ENCODE data around the gene GNB1L. TPM values are rescaled to one million over a fixed set of nuclear protein-coding genes. Genes with fewer than 3 reads are reported as not detected.
A peak's percentile ranks its signal among the peaks of the same experiment; 100 is the strongest.

Gene GNB1L
- total and polyA plus RNA-seq, 9 of the 15 experiments (the other 6 are each of a cell fraction or from before 2014, with no cell fraction given): 0.56 to 50.5 (median 10.2) TPM

DNA sequence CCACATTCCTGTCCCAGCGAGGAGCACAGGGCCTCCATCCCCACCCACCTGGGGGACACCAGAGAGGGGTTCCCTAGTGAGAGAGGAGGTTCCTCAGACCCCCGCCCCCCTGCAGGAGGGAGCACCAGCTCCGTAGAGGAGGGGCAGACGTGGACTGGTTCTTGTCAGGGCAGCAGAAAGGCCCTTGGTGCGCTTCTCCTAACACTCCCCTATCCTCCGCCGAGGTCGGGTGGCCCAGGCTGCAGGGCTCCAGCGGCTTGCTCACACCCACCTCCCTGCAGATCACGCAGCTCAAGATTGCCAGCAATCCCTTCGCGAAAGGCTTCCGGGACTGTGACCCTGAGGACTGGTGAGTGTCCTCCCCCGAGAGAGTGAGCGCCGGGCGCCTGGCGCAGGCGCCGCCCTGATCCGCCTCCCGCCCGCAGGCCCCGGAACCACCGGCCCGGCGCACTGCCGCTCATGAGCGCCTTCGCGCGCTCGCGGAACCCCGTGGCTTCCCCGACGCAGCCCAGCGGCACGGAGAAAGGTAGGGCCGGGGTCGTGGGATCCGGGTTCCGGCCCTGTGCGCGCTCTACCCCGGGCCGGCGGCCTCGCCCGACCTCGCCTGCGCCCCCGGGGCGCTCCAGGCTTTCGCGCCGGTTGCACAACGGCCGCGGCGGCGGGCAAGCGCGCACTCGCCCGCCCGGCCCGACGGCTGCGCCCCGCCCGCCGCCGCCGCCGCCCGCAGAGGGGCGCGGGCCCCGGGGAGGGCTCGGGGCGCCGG, 89.0 kb downstream of the GNB1L start (continued):
- TF ChIP-seq, protein P1, sequence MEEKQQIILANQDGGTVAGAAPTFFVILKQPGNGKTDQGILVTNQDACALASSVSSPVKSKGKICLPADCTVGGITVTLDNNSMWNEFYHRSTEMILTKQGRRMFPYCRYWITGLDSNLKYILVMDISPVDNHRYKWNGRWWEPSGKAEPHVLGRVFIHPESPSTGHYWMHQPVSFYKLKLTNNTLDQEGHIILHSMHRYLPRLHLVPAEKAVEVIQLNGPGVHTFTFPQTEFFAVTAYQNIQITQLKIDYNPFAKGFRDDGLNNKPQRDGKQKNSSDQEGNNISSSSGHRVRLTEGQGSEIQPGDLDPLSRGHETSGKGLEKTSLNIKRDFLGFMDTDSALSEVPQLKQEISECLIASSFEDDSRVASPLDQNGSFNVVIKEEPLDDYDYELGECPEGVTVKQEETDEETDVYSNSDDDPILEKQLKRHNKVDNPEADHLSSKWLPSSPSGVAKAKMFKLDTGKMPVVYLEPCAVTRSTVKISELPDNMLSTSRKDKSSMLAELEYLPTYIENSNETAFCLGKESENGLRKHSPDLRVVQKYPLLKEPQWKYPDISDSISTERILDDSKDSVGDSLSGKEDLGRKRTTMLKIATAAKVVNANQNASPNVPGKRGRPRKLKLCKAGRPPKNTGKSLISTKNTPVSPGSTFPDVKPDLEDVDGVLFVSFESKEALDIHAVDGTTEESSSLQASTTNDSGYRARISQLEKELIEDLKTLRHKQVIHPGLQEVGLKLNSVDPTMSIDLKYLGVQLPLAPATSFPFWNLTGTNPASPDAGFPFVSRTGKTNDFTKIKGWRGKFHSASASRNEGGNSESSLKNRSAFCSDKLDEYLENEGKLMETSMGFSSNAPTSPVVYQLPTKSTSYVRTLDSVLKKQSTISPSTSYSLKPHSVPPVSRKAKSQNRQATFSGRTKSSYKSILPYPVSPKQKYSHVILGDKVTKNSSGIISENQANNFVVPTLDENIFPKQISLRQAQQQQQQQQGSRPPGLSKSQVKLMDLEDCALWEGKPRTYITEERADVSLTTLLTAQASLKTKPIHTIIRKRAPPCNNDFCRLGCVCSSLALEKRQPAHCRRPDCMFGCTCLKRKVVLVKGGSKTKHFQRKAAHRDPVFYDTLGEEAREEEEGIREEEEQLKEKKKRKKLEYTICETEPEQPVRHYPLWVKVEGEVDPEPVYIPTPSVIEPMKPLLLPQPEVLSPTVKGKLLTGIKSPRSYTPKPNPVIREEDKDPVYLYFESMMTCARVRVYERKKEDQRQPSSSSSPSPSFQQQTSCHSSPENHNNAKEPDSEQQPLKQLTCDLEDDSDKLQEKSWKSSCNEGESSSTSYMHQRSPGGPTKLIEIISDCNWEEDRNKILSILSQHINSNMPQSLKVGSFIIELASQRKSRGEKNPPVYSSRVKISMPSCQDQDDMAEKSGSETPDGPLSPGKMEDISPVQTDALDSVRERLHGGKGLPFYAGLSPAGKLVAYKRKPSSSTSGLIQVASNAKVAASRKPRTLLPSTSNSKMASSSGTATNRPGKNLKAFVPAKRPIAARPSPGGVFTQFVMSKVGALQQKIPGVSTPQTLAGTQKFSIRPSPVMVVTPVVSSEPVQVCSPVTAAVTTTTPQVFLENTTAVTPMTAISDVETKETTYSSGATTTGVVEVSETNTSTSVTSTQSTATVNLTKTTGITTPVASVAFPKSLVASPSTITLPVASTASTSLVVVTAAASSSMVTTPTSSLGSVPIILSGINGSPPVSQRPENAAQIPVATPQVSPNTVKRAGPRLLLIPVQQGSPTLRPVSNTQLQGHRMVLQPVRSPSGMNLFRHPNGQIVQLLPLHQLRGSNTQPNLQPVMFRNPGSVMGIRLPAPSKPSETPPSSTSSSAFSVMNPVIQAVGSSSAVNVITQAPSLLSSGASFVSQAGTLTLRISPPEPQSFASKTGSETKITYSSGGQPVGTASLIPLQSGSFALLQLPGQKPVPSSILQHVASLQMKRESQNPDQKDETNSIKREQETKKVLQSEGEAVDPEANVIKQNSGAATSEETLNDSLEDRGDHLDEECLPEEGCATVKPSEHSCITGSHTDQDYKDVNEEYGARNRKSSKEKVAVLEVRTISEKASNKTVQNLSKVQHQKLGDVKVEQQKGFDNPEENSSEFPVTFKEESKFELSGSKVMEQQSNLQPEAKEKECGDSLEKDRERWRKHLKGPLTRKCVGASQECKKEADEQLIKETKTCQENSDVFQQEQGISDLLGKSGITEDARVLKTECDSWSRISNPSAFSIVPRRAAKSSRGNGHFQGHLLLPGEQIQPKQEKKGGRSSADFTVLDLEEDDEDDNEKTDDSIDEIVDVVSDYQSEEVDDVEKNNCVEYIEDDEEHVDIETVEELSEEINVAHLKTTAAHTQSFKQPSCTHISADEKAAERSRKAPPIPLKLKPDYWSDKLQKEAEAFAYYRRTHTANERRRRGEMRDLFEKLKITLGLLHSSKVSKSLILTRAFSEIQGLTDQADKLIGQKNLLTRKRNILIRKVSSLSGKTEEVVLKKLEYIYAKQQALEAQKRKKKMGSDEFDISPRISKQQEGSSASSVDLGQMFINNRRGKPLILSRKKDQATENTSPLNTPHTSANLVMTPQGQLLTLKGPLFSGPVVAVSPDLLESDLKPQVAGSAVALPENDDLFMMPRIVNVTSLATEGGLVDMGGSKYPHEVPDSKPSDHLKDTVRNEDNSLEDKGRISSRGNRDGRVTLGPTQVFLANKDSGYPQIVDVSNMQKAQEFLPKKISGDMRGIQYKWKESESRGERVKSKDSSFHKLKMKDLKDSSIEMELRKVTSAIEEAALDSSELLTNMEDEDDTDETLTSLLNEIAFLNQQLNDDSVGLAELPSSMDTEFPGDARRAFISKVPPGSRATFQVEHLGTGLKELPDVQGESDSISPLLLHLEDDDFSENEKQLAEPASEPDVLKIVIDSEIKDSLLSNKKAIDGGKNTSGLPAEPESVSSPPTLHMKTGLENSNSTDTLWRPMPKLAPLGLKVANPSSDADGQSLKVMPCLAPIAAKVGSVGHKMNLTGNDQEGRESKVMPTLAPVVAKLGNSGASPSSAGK (IDR thresholded peaks at IDR 0.05): no peak
- TF ChIP-seq NR2C2 (CRISPR knock-in tag; IDR thresholded peaks at IDR 0.05): no peak
- TF ChIP-seq NR2C2 (tag; IDR thresholded peaks at IDR 0.05): peak; percentile 66; the same call in 1 of the 2 replicates
- TF ChIP-seq PHF20 (IDR thresholded peaks at IDR 0.05; ENCODE audit: partially characterized antibody): peak; percentile 30
- no peak for TF ChIP-seq PRPF4 (IDR thresholded peaks at IDR 0.05; ENCODE audit: insufficient read depth, low read depth, low read length, poor library complexity, severe bottlenecking)
- no peak for TF ChIP-seq HIVEP1 (CRISPR knock-in tag; IDR thresholded peaks at IDR 0.05)
- TF ChIP-seq, protein P2, sequence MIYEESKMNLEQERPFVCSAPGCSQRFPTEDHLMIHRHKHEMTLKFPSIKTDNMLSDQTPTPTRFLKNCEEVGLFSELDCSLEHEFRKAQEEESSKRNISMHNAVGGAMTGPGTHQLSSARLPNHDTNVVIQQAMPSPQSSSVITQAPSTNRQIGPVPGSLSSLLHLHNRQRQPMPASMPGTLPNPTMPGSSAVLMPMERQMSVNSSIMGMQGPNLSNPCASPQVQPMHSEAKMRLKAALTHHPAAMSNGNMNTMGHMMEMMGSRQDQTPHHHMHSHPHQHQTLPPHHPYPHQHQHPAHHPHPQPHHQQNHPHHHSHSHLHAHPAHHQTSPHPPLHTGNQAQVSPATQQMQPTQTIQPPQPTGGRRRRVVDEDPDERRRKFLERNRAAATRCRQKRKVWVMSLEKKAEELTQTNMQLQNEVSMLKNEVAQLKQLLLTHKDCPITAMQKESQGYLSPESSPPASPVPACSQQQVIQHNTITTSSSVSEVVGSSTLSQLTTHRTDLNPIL (CRISPR knock-in tag; IDR thresholded peaks at IDR 0.05): no peak
- no peak for TF ChIP-seq MEF2D (tag; conservative IDR thresholded peaks at IDR 0.05; ENCODE audit: low read depth)
- no peak for TF ChIP-seq ZFP30 (CRISPR knock-in tag; IDR thresholded peaks at IDR 0.05; ENCODE audit: borderline replicate concordance)
- TF ChIP-seq MYBL2 (IDR thresholded peaks at IDR 0.05; ENCODE audit: low read depth): no peak
- no peak for TF ChIP-seq MYBL2 (CRISPR knock-in tag; IDR thresholded peaks at IDR 0.05; ENCODE audit: borderline replicate concordance)
- peak in 1 of 3 experiments; percentile 33 for TF ChIP-seq YY1 (IDR thresholded peaks at IDR 0.05; ENCODE audit: borderline replicate concordance in 1 of 3, control insufficient read depth in 1 of 3, extremely low read depth in 1 of 3, insufficient read depth in 3 of 3, insufficient read length in 1 of 3, insufficient replicate concordance in 2 of 3, low read depth in 1 of 3, low read length in 2 of 3)
- TF ChIP-seq STAT5A (IDR thresholded peaks at IDR 0.05; ENCODE audit: borderline replicate concordance, low read length): no peak
- TF ChIP-seq LEF1 (IDR thresholded peaks at IDR 0.05): no peak
